ENCODE measurements around the gene LRRC36. TPM values are rescaled to one million over a fixed set of nuclear protein-coding genes. Genes with fewer than 3 reads are reported as not detected.

Gene LRRC36
- total RNA-seq, 2 donors from 2014 or later = 1.1 TPM; not detected in 1

- no peak for DNase-seq
- Histone ChIP-seq H3K4me3 (no peak overlapping the region), H3K4me1 (no peaks in the 10 kb centered on the region), H3K27ac (no peak overlapping the region), H3K9ac (ENCODE audit: low read depth in 2 of 2, low read length in 2 of 2) (no peak overlapping the region), H3K36me3 (no peaks in the 10 kb centered on the region), H3K9me3 (no peaks in the 10 kb centered on the region), H3K27me3 (no peaks in the 10 kb centered on the region)
- no peak for TF ChIP-seq CTCF (IDR thresholded peaks at IDR 0.05)
- intact Hi-C loops (cut with DNase I) = no loop called here
Measured at GRCh38 chr16:67336648-67337047, 10.0 kb downstream of the LRRC36 start.

- no peak for TF ChIP-seq CTCF (IDR thresholded peaks at IDR 0.05)
- Histone ChIP-seq H3K9ac (ENCODE audit: low read depth in 2 of 2, low read length in 2 of 2) (no peak overlapping the region), H3K4me3 (no peak overlapping the region), H3K36me3 (no peaks in the 10 kb centered on the region), H3K27me3 (no peaks in the 10 kb centered on the region), H3K4me1 (no peaks in the 10 kb centered on the region), H3K27ac (no peak overlapping the region), H3K9me3 (no peaks in the 10 kb centered on the region)
- DNase-seq = no peak
- intact Hi-C loops (cut with DNase I) = no loop called here
Measured at GRCh38 chr16:67339453-67339852, 12.8 kb downstream of the LRRC36 start.

- Histone ChIP-seq H3K4me3 (no peak overlapping the region), H3K27me3 (no peaks in the 10 kb centered on the region), H3K27ac (no peak overlapping the region), H3K9me3 (no peaks in the 10 kb centered on the region), H3K4me1 (peaks cover 5% of the 10 kb centered on the region), H3K9ac (ENCODE audit: low read depth in 2 of 2, low read length in 2 of 2) (no peak overlapping the region), H3K36me3 (no peaks in the 10 kb centered on the region)
- intact Hi-C loops (cut with DNase I) = loop anchor here (10.0 kb wide), 1 partner anchor 54 kb away; the partner anchor contains the start of gene TPPP3
- TF ChIP-seq CTCF (IDR thresholded peaks at IDR 0.05) = no peak
- no peak for DNase-seq
Measured at GRCh38 chr16:67341250-67341649, 14.6 kb downstream of the LRRC36 start.

GRCh38 chr16:67342616-67343015, 16.0 kb downstream of the LRRC36 start:
- DNase-seq = no peak
- intact Hi-C loops (cut with DNase I) = loop anchor here (10.0 kb wide), 1 partner anchor 52 kb away; the partner anchor contains the start of gene TPPP3
- H3K4me1 ChIP-seq = peaks cover 13% of the 10 kb centered on the region

GRCh38 chr16:67345401-67345800, 18.8 kb downstream of the LRRC36 start:
- H3K4me3 ChIP-seq = no peak overlapping the region
- H3K27me3 ChIP-seq = no peaks in the 10 kb centered on the region
- no peaks in the 10 kb centered on the region for H3K9me3 ChIP-seq
- H3K9ac ChIP-seq (ENCODE audit: low read depth in 2 of 2, low read length in 2 of 2) = no peak overlapping the region
- intact Hi-C loops (cut with DNase I) = loop anchor here (10.0 kb wide), 1 partner anchor 49 kb away; the partner anchor contains the start of gene TPPP3
- DNase-seq = peak; percentile 37
- peaks cover 13% of the 10 kb centered on the region for H3K4me1 ChIP-seq
- TF ChIP-seq CTCF (IDR thresholded peaks at IDR 0.05) = no peak
- peak overlapping the region; percentile 52 for H3K27ac ChIP-seq
- no peaks in the 10 kb centered on the region for H3K36me3 ChIP-seq

More at GRCh38 chr16:67342616-67343015, 16.0 kb downstream of the LRRC36 start:
- no peaks in the 10 kb centered on the region for H3K36me3 ChIP-seq
- H3K27me3 ChIP-seq = no peaks in the 10 kb centered on the region
- H3K9me3 ChIP-seq = no peaks in the 10 kb centered on the region
- no peak overlapping the region for H3K9ac ChIP-seq (ENCODE audit: low read depth in 2 of 2, low read length in 2 of 2)
- no peak for TF ChIP-seq CTCF (IDR thresholded peaks at IDR 0.05)
- H3K27ac ChIP-seq = no peak overlapping the region
- no peak overlapping the region for H3K4me3 ChIP-seq

Measured in colonic mucosa (tissue), 4 donors.